ENCODE results near the gene SUGCT.
"Not testable (repeated sequence)": the region's sequence is repeated elsewhere in the genome, so short reads cannot be mapped to it uniquely, and the experiment has no call there.

Gene SUGCT

DNA sequence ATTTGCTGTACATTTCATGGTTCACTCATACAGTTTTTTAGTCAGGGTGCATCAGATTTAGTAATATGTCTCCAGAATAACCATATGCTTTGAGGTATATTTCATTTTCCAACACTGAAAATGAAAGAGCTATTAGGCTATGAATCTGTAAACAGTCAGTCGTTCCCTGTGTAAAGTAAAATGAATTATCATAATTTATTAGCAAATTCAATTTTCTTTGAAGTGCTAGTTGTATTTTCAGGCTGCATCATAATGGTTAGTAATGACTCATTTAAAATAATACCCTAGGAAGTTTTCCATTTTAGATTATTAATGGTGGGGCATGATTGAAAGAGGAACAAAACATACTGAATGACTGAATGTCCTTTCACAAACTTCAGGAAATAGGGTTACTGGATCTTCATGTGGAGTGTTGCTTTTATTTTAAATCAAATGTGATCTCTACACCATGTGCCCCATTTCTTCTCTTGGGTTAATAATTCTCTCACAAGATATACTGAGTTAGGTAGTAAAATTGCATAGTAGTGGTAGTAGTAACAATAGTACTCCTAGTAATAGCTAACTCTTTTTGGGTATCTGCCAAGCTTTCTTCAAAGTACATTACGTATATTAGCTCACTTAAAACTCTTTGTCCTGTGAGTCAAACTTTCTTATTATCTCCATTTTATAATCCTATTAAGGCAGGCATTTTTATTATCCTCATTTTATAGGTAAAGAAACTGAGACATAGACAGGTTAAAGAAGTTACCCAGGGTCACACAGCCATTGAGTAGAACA, 476.5 kb downstream of the SUGCT start:
- H3K9me3 ChIP-seq, result no peaks in the 10 kb centered on the region
- no peak overlapping the region for H3K4me3 ChIP-seq
- no peak for DNase-seq (ENCODE audit: low spot score in 2 of 2)
- in situ Hi-C loops (cut with MboI; ENCODE audit: low sequenced_read_pairs), result no loop called here
- H3K27me3 ChIP-seq (ENCODE audit: low read depth), result no peaks in the 10 kb centered on the region
- H3K36me3 ChIP-seq (replicated peaks), result no peaks in the 10 kb centered on the region
- no peaks in the 10 kb centered on the region for H3K4me1 ChIP-seq

DNA sequence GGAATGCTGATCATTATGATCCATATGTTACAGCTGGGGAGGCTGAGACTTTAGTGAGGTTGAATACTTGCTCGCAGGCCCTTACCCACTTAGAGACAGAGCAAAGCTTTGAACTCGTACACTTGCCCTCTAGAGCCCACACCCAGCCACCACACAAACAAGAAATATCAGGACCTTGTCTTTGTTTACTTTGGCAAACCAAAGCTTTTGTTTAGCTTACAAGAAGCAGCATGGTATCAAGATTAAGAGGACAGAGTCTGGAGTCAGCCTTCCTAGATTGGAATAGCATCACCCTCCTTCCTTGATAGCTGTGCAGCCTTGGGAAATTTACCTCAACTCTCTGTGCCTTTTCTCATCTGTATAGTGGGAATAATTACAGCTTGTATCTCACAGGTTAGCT, 477.5 kb downstream of the SUGCT start:
- Histone ChIP-seq H3K27me3 (ENCODE audit: low read depth) (no peaks in the 10 kb centered on the region), H3K4me3 (no peak overlapping the region), H3K36me3 (replicated peaks) (no peaks in the 10 kb centered on the region), H3K4me1 (no peaks in the 10 kb centered on the region), H3K9me3 (no peaks in the 10 kb centered on the region)
- in situ Hi-C loops (cut with MboI; ENCODE audit: low sequenced_read_pairs), result no loop called here
- DNase-seq (ENCODE audit: low spot score in 2 of 2), result no peak

DNA sequence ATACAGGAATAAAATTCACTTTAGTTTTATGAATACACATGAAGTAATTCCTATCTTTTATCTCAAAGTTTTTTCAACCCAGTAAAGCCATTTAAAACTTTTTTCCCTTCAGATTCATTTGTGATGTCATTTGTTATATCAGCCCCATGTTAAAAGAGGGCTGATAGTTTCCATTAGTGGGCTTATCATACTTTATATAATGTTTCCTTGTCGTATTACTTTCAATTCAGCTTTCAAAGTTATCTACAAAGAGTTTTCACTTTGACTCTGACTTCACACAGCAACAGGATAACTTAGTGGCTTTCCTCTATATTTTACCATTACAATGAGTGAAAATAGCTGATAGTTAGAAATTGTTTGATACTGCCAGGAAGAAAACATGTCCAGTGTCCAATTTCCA, 484.8 kb downstream of the SUGCT start:
- H3K9me3 ChIP-seq, result no peaks in the 10 kb centered on the region
- no peaks in the 10 kb centered on the region; the same call in 1 of the 2 replicates for H3K27me3 ChIP-seq (ENCODE audit: low read depth)
- in situ Hi-C loops (cut with MboI; ENCODE audit: low sequenced_read_pairs), result no loop called here
- DNase-seq (ENCODE audit: low spot score in 2 of 2), result no peak
- no peaks in the 10 kb centered on the region for H3K36me3 ChIP-seq (replicated peaks)
- no peaks in the 10 kb centered on the region for H3K4me1 ChIP-seq
- H3K4me3 ChIP-seq, result no peak overlapping the region

DNA sequence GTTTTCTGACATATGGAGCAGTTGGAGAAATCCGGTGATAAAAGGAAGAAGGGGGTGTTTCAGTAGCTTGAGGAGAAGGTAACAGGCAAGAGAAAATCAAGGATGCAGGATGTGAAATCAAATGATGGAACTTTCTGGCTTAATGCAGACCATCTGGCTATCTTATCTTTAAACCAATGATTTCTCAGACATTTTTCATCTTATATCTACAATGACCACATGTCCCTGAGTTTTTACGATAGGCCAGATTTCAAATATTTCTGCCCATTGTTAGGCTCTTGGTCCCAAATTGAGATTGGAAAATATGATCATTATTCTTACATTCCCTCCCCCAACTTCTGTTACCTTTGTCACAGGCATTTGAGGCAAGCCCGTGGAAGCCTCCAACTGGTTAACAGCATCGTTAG, 486.8 kb downstream of the SUGCT start:
- no peak overlapping the region for H3K4me3 ChIP-seq
- in situ Hi-C loops (cut with MboI; ENCODE audit: low sequenced_read_pairs), result no loop called here
- H3K27me3 ChIP-seq (ENCODE audit: low read depth), result no peaks in the 10 kb centered on the region; the same call in 1 of the 2 replicates
- no peaks in the 10 kb centered on the region for H3K4me1 ChIP-seq
- no peaks in the 10 kb centered on the region for H3K36me3 ChIP-seq (replicated peaks)
- H3K9me3 ChIP-seq, result no peaks in the 10 kb centered on the region
- no peak for DNase-seq (ENCODE audit: low spot score in 2 of 2)

DNA sequence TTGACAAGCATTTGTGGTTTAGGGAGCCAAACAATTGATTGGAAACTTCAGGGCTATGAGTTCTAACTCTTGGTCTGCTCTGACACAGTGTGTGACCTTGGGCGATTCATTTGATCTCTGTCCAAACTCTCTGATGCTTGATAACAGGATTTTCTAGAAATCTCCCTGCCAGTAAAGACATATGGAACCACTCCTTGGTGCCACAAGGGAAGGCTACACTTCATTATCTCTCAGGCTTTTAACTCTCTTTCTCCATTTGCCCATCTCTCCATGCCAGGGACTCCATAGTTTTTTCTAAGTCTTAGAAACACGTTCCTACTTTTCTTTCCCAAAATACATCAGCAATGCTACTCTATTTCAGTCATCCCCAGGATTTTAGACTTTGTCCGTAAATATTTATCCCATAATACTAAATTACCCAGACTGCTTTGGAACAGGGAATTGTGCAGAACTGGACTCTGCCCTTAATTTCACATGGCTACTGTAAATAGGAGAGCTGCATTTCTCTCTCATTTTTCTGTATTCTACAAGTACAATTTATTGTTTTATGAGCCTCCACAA, 488.2 kb downstream of the SUGCT start:
- DNase-seq (ENCODE audit: low spot score in 2 of 2), result no peak
- no peaks in the 10 kb centered on the region for H3K36me3 ChIP-seq (replicated peaks)
- in situ Hi-C loops (cut with MboI; ENCODE audit: low sequenced_read_pairs), result no loop called here

DNA sequence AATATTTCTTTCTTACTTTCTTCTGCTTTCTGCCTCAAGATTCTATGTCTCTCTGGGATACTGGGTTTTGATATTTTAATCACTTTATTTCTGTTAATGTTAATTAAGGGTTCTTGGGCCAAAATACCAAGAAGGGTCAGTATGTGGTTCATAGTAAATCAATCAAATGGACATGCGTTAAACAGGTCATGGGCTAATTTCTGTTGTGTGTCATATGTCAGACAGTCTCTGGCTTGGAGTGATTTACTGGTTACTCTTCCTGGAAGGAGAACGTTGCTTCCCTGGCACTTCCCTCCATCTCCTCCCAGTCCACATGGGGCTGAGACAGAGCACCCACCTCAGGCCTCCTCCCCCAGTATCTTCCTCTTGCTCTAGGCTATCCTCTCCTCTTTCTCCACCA, 489.1 kb downstream of the SUGCT start:
- no peaks in the 10 kb centered on the region for H3K4me1 ChIP-seq
- in situ Hi-C loops (cut with MboI; ENCODE audit: low sequenced_read_pairs), result no loop called here
- no peak overlapping the region for H3K4me3 ChIP-seq
- no peaks in the 10 kb centered on the region for H3K9me3 ChIP-seq
- H3K36me3 ChIP-seq (replicated peaks), result no peaks in the 10 kb centered on the region
- DNase-seq (ENCODE audit: low spot score in 2 of 2), result no peak
- no peaks in the 10 kb centered on the region; the same call in 1 of the 2 replicates for H3K27me3 ChIP-seq (ENCODE audit: low read depth)

More for the DNA sequence above, 488.2 kb downstream of the SUGCT start:
- H3K4me3 ChIP-seq, result no peak overlapping the region
- no peaks in the 10 kb centered on the region for H3K4me1 ChIP-seq
- no peaks in the 10 kb centered on the region for H3K9me3 ChIP-seq
- H3K27me3 ChIP-seq (ENCODE audit: low read depth), result no peaks in the 10 kb centered on the region; the same call in 1 of the 2 replicates

DNA sequence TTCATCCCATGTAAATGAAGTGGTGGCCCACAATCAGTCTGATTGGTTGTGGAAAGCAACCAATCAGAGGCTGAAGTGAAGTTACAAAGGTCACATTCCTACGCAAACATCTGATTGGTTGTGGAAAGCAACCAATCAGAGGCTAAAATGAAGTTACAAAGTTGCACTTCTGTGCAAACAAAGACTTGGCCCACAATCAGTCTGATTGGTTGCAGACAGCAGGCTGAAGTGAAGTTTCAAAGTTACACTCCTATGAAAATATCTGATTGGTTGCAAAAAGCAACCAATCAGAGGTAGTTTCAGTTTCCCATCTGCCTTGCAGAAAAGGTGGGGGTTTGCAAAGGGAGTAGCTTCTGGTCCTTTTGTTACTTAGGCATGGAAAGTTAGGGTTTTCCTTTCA, 492.6 kb downstream of the SUGCT start:
- H3K27me3 ChIP-seq (ENCODE audit: low read depth); H3K9me3 ChIP-seq; H3K36me3 ChIP-seq (replicated peaks); H3K4me1 ChIP-seq; DNase-seq (ENCODE audit: low spot score in 2 of 2); H3K4me3 ChIP-seq; in situ Hi-C loops (cut with MboI; ENCODE audit: low sequenced_read_pairs): not testable (repeated sequence)

DNA sequence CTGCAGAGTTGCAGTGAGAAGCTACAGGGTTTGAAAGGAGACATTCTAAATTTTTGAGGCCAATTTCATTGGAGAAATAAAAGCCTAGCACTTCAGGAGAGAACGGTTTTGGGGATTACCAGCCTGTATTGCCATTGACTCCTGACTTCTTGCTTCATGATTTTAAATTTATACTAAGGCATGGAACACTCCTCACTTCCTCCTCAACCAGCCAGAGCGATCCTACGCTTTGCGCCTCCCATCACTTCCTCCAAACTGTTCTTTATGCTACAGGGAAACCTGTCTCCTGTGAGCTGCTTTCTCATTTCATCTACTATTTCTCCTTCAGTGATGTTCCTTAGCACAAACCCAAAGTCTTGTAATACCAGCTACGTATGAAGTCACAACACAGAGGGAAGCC, 495.1 kb downstream of the SUGCT start:
- Histone ChIP-seq H3K36me3 (replicated peaks) (no peaks in the 10 kb centered on the region), H3K9me3 (no peaks in the 10 kb centered on the region), H3K4me1 (no peaks in the 10 kb centered on the region), H3K4me3 (no peak overlapping the region), H3K27me3 (ENCODE audit: low read depth) (no peaks in the 10 kb centered on the region; the same call in 1 of the 2 replicates)
- in situ Hi-C loops (cut with MboI; ENCODE audit: low sequenced_read_pairs), result no loop called here
- no peak for DNase-seq (ENCODE audit: low spot score in 2 of 2)

DNA sequence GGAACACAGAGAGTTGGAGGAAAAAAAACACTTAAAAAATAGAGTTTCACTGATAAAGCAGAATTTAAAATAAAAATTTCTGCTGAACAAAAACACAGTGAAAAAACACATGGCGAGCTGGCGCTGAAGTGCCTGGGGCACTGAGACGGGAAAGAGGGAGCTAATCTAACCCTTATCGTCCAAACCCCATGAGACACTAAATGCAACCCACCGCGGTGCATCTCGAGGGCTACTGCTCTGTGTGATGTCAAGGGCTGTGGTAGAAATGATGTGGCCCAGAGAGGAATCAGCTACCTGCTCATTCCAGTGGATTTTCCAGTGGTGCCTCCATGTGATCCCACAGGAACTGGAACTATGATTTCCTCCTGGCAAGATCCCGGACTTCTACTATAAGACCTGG, 499.3 kb downstream of the SUGCT start:
- DNase-seq (ENCODE audit: low spot score in 2 of 2), result no peak
- in situ Hi-C loops (cut with MboI; ENCODE audit: low sequenced_read_pairs), result no loop called here
- Histone ChIP-seq H3K4me1 (no peaks in the 10 kb centered on the region), H3K9me3 (no peaks in the 10 kb centered on the region), H3K27me3 (ENCODE audit: low read depth) (no peaks in the 10 kb centered on the region; the same call in 1 of the 2 replicates), H3K4me3 (no peak overlapping the region), H3K36me3 (replicated peaks) (no peaks in the 10 kb centered on the region)

DNA sequence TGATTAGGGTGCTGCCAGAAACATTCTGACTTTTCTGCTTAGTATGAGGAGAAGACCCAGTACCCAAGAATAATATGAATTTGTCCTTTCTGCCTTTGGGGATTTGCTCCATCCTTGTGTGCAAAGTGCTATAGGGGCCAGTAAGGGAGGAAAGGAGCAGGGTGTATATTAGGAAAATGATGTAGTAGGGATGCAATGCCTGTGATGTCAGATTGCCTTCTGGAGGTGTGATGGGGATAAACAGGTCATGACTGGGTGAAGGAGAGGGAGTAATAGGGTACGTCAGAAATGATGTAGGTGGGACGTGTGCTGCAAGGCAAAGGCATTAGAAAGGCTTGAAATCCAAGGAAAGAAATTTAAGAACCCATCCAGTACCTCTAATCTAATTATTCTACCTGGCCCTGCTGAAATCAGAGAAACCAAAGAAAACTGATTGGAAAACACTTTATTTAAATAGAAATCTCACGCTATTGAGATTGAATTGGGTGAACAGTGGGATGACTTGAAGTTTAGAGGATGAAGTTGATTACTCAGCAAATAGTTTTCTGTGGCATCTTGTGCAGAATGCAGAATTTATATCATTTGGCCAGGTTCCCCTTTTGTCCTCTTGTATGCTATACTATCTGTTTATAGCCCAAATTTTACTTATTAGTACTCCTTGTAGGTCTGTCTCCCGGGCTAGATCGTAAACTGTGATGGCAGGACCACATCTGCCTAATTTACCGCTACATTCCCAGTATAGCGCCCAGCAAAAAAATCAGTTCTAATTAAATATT, 503.9 kb downstream of the SUGCT start:
- no peaks in the 10 kb centered on the region for H3K27me3 ChIP-seq (ENCODE audit: low read depth)
- H3K4me1 ChIP-seq, result no peaks in the 10 kb centered on the region
- in situ Hi-C loops (cut with MboI; ENCODE audit: low sequenced_read_pairs), result no loop called here
- no peak overlapping the region for H3K4me3 ChIP-seq
- DNase-seq (ENCODE audit: low spot score in 2 of 2), result no peak
- no peaks in the 10 kb centered on the region for H3K36me3 ChIP-seq (replicated peaks)
- no peaks in the 10 kb centered on the region for H3K9me3 ChIP-seq

DNA sequence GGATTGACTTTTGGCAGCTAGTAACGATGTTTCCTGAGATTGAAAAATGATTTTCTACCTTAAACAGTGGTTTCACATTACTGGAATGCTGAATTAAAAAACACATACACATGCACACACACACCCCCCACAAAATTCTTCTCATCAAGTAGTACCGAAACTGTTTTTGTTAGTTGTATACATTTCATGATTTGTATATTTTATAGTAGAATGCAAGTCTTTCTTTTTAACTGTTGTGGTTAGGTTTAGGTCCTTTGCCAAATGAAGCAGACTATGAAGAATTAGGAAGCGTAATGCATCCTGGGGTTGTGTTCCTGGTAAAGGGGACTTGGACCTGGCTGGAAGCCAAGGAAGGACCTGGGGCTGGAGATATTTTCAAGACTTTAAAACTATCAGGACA, 505.8 kb downstream of the SUGCT start:
- Histone ChIP-seq H3K36me3 (replicated peaks) (no peaks in the 10 kb centered on the region), H3K9me3 (no peaks in the 10 kb centered on the region), H3K4me3 (no peak overlapping the region), H3K4me1 (no peaks in the 10 kb centered on the region), H3K27me3 (ENCODE audit: low read depth) (no peaks in the 10 kb centered on the region)
- no peak for DNase-seq (ENCODE audit: low spot score in 2 of 2)
- in situ Hi-C loops (cut with MboI; ENCODE audit: low sequenced_read_pairs), result no loop called here

DNA sequence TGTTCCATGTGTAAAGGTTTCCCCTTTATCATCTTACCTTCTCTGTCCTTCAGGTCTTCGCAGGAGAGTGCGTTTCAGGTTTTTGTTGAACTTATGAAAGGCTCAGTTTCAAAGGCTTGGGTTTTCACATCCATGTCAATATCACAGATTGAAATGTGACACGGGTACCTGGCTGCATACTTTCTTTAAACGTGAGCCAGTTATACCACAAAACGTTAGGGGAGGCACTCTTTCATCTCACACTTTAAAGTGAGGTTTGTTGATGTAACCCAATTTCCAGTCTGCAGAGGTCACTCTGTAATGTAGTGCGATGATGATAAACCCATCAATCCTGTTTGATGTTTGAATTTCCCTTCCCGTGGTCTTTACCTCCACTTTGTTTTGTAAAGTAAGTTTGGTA, 506.9 kb downstream of the SUGCT start:
- Histone ChIP-seq H3K4me3 (no peak overlapping the region), H3K27me3 (ENCODE audit: low read depth) (no peaks in the 10 kb centered on the region), H3K4me1 (no peaks in the 10 kb centered on the region), H3K9me3 (no peaks in the 10 kb centered on the region), H3K36me3 (replicated peaks) (no peaks in the 10 kb centered on the region)
- in situ Hi-C loops (cut with MboI; ENCODE audit: low sequenced_read_pairs), result no loop called here
- DNase-seq (ENCODE audit: low spot score in 2 of 2), result no peak

DNA sequence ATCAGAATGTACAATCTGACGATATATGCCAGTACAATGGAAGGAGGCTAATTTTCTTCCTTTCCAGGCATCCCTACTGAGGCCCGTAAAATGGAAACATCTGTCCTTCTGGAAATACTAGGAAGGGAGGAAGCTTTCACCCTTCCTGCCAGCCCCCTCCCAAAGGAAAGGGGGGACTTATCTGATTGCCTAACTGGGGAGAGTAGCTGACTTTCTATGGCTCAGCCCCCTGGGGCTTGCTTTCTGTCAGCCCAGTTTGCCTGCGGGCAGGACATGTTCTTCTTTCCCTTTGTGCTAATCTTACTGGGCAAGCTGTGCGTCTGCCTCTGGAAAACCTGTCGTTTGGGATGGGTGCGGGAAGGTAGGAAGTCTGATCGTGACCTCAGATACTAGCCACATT, 508.9 kb downstream of the SUGCT start:
- no peaks in the 10 kb centered on the region for H3K27me3 ChIP-seq (ENCODE audit: low read depth)
- in situ Hi-C loops (cut with MboI; ENCODE audit: low sequenced_read_pairs), result no loop called here

More for the DNA sequence above, 508.9 kb downstream of the SUGCT start:
- Histone ChIP-seq H3K4me3 (no peak overlapping the region), H3K9me3 (no peaks in the 10 kb centered on the region), H3K36me3 (replicated peaks) (no peaks in the 10 kb centered on the region), H3K4me1 (no peaks in the 10 kb centered on the region)
- DNase-seq (ENCODE audit: low spot score in 2 of 2), result no peak

Measured in HAP-1 (cell line).